ENCODE data around the gene ME3.

Gene ME3

DNA sequence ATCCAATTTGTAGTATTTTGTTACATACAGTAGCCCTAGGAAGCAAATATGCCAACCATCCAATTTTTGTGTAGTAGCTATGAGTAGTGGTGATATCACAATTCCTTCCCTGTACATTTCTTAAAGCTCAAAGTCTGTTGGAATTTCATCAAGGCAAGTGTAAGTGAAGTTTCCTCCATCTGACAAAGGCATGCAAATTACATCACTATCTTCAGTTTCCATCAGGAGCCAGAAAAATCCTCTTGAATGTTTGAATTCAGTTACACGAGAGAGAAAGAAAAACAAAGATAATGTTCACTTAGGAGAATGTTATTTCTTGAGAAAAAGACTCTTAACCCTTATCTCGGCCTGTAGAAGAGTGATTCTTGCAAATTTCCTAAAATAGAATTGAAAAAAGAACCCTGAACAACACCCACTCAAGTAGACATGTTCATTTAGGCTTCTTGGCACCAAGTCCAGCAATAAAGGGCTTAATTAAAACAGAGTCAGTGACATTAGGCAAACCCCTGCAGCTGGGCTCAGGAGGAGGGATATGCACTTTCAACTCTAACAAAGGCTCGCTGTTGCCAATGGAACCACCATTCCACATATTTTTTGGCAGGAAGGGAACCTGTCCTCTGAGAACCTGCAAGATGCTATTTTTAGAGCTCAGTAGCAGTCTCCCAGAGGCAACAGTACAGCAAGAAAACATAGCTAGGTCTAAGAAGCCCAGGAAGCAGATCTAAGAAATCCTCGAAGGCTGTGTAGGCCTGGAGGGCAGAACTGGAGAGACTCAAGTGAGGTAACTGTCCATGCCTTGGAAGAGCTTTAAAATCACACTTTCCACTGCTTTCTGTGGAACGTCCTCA, 153.1 kb downstream of the ME3 start:
- no peak overlapping the region for H3K4me3 ChIP-seq (ENCODE audit: low read depth, low read length)

- no peak overlapping the region for H3K4me3 ChIP-seq (ENCODE audit: low read depth, low read length)
These were observed 154.2 kb downstream of the ME3 start for GRCh38 chr11:86518211-86518610.

GRCh38 chr11:86517557-86517956, 154.9 kb downstream of the ME3 start:
- no peak overlapping the region for H3K4me3 ChIP-seq (ENCODE audit: low read depth, low read length)

GRCh38 chr11:86515297-86516094, 156.9 kb downstream of the ME3 start:
- H3K4me3 ChIP-seq (ENCODE audit: low read depth, low read length): no peak overlapping the region

DNA sequence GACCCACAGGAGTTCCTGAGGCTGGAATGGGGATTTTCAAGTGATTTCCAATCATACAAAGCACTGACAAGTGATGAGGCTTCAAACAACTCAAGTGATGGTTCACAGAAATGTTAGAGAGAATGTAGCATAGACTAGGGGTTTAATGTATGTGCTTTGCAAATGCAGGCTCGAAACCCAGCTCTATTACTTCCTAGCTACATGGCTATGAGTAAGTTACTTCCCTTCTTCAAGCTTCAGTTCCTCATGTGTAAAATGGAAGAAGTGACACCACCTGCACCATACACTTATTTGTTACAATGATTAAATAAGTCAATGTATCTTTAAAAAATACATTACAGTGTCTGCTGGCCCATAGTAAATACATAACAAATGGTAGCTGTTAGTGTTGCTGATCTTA, 158.0 kb downstream of the ME3 start:
- H3K4me3 ChIP-seq (ENCODE audit: low read depth, low read length): no peak overlapping the region

GRCh38 chr11:86513746-86514373, 158.6 kb downstream of the ME3 start:
- H3K4me3 ChIP-seq (ENCODE audit: low read depth, low read length): no peak overlapping the region

DNA sequence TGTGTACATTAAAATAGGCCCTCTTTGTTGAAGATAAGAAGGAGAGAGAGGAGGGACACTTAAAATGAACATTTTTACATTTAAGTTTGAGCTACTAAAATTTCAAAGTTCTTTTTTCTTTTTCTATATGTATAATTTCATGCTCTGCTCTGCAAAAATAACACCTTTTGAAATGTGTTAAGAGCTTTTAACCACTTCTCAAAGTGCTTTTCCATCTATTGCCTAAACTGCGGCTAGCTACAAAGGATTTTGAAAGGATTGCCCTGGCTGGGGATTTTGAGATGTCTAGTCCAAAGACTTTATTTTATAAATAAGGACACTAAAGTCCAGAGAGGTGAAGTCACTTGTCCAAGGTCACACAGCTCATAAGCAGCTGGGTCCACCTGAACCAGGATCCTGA, 159.3 kb downstream of the ME3 start:
- no peak overlapping the region for H3K4me3 ChIP-seq (ENCODE audit: low read depth, low read length)

DNA sequence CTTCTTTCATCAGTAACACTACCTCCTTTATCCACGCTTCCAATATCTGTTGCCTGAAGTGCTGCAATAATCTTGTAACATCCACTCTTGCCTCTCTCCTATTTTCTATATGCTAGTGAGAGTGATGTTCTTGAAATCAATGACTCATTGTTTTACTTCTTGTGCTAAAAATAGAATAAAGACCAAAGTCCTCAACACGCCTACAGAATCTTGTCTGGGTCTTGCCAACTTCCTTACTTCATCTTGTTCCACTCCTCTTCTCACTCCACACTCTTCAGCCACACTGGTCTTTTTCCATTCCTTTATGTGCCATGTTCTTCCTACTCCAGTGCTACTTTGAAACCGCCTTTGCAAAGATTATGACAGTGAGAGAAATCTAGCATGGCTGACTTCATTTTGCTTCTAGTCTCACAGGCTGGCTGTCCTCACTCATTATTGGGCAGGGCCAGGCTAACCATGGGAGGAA, 161.3 kb downstream of the ME3 start:
- no peak overlapping the region for H3K4me3 ChIP-seq (ENCODE audit: low read depth, low read length)

DNA sequence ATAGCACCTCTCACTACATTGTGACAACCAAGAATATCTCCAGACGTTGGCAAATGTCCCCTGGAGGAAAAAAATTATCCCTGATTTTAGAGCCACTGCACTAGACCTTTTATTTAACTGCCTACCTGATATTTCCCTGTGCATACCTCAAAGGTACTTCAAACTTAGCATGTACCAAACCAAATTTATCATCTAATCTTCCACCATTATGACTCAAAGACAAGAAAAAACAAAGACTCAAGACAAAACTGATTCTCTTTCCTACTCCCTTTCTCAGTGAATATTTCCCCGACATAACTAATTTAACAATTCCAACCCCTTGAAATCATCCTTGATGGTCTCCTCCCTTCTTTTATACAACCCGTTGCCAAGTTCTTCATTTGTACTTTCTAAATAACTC, 161.7 kb downstream of the ME3 start:
- no peak overlapping the region for H3K4me3 ChIP-seq (ENCODE audit: low read depth, low read length)

GRCh38 chr11:86510097-86510496, 162.3 kb downstream of the ME3 start:
- no peak overlapping the region for H3K4me3 ChIP-seq (ENCODE audit: low read depth, low read length)

DNA sequence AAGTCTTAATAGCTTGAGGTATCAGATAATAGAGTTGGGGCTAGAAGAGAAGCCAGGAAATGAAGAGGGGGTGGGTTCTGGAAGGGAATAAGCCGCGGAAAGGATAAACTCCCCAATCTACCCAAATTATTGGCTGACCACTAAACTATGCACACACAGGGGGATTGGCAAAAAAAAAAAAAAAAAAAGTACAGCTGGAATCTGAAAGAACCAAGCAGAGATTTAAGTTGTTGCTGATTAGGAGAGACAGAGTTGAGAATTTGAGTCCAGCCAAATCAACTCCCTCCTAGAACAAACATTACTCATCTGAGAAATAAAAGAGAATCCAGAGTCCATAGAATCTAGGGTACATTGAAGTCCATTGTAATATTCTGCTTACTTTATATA, 162.8 kb downstream of the ME3 start:
- no peak overlapping the region for H3K4me3 ChIP-seq (ENCODE audit: low read depth, low read length)

DNA sequence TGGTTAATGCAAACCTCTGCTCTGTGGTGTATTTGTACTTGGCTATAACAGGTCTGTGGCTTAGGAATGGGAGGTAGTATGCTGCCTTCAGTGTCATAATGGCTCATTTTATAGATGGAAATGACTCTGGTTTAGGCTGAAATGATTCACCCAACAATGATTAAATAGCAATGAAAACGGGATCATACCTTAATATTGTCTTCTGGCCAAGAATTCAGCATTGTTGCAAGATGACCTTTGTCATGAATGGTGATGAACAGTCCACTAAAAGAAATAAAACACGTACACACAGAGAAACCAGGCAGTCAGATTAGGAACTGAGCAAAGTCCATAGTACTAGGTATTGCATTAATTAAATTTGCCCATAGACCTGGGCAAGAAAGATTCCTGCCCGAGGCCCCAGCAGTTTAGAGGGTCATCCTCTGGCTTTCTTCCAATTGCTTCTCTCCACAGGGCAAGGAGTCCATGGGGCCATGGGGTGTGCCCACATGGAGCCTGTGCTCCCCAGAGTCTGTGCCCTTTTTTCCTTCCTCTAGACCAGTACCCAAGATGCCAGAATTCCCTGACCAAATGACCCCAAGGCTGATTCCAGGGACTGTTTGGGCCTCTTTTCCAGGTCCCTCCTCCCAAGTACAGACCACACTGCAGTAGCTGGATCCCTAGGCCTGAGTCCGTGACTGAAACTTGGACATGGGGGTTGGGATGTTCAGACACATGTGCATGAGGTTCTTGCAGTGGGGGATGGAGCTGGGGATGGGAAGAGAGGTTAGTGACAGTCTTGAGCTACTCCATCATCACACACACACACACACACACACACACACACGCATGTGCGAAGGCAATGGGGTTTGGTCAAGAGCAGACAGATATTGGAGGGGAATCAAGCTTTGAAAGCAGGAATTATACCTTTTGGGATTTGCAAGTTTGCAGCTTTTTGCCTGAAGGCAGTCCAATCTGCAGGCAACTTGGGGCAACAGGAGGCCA, 163.5 kb downstream of the ME3 start:
- H3K4me3 ChIP-seq (ENCODE audit: low read depth, low read length): no peak overlapping the region

DNA sequence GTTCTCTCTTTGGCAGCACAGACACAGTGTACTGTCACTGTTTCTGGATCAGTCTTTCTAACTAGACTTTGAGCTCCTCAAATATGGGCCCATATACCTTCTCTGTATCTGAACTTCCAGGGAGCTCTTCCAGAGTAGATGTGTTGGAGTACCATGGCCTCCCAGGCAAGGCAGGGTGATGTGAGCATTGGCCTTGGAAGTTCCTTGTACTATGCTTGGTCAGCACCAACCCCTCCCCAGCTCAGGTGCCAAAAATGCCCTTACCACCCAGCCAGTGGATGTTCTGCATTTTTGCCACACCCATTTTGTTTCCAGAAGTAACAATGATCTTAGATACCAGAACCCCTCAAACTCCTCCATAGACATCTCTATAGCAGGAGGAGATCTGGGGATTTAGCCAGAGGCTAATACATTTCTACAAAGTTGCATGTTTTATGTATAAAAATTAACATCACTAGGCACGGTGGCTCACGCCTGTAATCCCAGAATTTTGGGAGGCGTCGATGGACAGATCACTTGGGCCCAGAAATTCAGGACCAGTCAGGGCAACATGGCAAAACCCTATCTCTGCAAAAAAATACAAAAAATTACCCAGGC, 165.1 kb downstream of the ME3 start:
- H3K4me3 ChIP-seq (ENCODE audit: low read depth, low read length): no peak overlapping the region

DNA sequence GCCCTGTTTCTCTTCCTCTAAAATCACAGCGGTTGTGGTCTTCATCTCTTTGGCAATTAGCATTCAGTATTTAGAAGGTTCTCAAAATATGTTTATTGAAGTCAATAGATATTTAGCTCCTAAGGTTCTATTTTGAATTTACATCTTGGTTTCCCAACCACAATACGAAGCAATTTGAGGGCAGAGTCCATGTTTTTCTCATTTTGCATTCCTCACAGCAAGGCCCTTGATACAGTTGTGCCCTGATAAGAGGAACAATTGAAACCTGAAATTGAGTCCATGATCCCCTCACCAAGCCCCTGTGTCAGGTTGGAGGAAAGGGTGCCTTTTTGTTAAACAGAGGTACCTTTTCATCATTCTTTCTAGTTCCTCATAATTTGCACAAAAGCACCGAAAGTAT, 166.2 kb downstream of the ME3 start:
- no peak overlapping the region for H3K4me3 ChIP-seq (ENCODE audit: low read depth, low read length)

- no peak overlapping the region for H3K4me3 ChIP-seq (ENCODE audit: low read depth, low read length)
These were observed 169.3 kb downstream of the ME3 start for GRCh38 chr11:86503131-86503530.

DNA sequence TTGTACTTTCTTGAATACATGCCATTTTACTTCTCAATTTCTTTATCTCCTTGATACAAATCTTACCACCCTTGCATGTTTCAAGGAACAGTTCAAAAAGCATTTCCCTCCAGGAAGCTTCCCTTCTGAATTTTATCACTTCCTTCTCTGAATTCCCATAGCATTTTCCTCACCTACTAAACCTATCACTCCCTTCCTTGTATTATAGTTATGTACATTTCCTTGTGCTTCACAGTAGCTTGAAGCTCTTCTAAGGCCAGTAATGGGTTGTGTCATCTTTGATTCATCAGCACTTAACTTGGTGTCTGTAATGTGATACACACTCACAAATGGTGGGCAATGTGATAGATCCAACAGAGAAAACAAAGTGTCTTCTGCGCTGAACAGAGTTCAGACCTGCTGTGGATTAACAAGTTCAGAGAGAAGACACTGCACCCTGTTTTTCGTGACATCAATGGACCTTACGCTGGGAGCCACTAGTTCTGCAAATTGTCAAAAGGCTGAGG, 170.2 kb downstream of the ME3 start:
- H3K4me3 ChIP-seq (ENCODE audit: low read depth, low read length): no peak overlapping the region

DNA sequence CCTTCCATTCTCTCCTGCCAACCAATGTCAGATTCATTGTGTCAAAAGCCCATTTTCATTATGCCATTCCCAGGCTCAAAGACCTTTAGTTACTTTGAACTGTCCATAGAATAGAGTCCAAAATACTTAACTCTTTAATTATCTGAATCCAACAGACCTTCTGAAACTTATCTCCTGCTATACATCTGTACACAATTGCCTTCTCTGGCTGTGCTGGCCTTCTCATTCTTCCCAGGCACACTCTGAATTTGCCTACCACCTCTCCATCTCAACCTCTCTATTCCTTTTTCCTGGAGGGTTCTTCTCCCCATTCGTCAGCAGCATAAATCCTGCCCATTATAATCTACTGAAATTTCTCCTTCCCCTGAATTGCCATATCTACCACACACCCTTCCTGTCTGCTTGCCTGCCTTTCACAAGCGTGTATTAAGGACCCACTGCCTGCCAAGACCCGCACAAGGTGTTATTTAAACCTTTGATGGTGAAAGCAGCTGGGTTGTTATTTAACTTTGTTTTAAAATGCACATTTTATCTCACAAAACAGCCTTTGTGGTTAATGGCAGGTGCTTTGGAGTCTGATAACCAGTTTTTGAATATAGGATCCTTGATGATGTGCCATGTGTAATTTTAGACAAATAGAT, 171.8 kb downstream of the ME3 start:
- H3K4me3 ChIP-seq (ENCODE audit: low read depth, low read length): no peak overlapping the region

- no peak overlapping the region for H3K4me3 ChIP-seq (ENCODE audit: low read depth, low read length)
These were observed 172.7 kb downstream of the ME3 start for GRCh38 chr11:86499723-86500129.

DNA sequence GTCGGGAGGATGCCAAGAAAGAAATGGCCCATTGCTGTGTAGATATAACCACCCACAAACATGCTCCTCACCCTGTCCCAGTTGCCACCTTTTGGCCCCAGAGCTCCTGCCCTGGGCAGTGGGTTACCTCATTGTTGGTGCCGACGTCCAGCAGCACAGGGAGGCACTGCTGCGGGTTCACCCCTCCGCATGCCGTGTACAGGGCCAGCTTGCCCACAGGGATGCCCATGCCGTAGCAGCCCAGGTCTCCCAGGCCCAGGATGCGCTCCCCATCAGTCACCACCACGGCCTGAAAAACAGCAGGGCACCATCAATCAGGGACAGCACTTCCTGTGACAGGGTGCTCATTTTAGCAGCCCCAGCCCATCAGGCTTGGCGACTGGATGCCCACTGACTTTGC, 174.6 kb downstream of the ME3 start:
- H3K4me3 ChIP-seq (ENCODE audit: low read depth, low read length): no peak overlapping the region

Measured in iPS-11a (cell line).